Endometrial microvascular endothelial cells (primary cell): ENCODE data around the gene SAMD4A. TPM values are rescaled to one million over a fixed set of nuclear protein-coding genes. Genes with fewer than 3 reads are reported as not detected.
"Not testable (repeated sequence)": the region's sequence is repeated elsewhere in the genome, so short reads cannot be mapped to it uniquely, and the experiment has no call there.

ENCODE experiments used
- in situ Hi-C: cut with HindIII; loops from 2 replicates; pipeline ENCODE4 v1.10.0; 2017; ENCODE audit warnings: low sequenced_read_pairs, low pct_unique_long_range_greater_than_20kb; ENCODE audit errors: inconsistent ontology term
- total RNA-seq: library from RNA; depleted of rRNA; stranded (reverse); fragments of >200 nt; gene quantifications from one replicate; pipeline ENCODE4 v1.2.3, GENCODE V29; 2015; ENCODE audit errors: inconsistent ontology term

Gene SAMD4A
- total RNA-seq, 1 donor from 2014 or later, result 36.1 TPM

DNA sequence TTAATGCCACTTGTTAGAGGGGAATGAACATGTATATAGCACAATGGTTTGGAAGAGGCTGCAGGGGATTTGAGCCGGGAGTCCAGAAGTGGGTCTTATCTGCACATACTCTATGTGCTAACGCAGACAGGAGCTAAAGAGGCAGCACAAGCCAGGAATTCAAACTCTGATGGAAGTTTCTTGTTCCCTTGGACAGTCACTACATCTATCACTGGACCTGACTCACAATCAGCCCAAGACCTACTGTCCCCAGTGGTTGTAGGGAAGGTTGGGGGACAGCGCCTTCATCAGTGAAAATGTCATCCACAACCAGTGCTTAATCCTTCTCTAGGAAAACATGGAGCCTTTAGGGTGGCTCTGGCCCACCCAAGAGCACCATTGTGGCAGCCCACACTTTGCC lies 227.9 kb downstream of the SAMD4A start:
- in situ Hi-C loops, result no loop called here

DNA sequence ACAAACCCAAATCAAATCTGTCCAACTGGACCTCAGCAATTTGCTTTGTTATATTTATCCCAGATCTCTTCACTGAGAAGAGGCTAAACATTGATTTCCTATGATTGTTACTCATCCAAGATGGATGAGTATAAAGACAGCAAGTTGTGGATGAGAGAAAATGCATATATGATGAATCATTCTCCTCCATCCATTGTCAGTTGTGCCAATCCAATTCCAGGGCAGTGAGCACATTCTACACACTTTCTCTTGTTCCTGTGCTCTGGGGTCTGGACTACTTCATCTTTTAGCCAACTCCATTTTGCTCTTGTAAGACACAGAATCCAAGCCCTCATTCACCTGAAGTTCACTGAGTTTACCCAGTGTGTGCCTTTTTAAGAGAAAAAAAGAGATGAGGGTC lies 230.0 kb downstream of the SAMD4A start:
- in situ Hi-C loops, result no loop called here

GRCh38 chr14:54797556-54797955 lies 230.6 kb downstream of the SAMD4A start:
- in situ Hi-C loops, result no loop called here

- in situ Hi-C loops, result no loop called here
Measured at GRCh38 chr14:54797986-54798385, 231.1 kb downstream of the SAMD4A start.

GRCh38 chr14:54798465-54799124 lies 231.7 kb downstream of the SAMD4A start:
- in situ Hi-C loops, result no loop called here

DNA sequence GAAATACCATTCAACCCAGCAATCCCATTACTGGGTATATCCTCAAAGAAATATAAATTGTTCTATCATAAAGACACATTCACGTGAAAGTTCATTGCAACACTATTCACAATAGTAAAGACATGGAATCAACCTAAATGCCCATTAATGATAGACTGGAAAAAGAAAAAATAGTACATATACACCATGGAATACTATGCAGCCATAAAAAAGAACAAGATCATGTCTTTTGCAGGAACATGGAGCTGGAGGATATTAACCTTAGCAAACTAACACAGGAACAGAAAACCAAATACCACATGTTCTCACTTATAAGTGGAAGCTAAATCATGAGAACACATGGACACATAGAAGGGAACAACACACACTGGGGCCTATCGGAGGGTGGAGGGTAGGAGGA lies 234.6 kb downstream of the SAMD4A start:
- in situ Hi-C loops, result not testable (repeated sequence)

DNA sequence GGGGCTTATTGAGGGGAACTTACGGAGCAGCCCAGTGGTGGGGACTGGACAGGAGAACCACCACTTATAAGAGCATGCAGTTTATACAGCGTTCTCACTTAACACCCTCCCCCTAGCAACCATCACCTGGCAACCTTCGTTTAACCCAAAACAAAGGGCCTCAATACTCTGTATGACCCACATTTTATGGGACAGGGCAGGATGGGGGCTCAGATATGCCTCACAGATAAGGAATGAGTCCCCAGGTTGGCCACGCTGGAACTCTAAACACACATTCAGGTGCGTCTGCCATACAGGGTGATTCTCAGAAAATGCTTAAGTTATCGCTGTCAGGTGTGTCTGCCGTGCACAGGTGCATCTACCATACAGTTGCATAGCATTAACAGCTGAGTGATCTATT lies 236.5 kb downstream of the SAMD4A start:
- in situ Hi-C loops, result no loop called here

DNA sequence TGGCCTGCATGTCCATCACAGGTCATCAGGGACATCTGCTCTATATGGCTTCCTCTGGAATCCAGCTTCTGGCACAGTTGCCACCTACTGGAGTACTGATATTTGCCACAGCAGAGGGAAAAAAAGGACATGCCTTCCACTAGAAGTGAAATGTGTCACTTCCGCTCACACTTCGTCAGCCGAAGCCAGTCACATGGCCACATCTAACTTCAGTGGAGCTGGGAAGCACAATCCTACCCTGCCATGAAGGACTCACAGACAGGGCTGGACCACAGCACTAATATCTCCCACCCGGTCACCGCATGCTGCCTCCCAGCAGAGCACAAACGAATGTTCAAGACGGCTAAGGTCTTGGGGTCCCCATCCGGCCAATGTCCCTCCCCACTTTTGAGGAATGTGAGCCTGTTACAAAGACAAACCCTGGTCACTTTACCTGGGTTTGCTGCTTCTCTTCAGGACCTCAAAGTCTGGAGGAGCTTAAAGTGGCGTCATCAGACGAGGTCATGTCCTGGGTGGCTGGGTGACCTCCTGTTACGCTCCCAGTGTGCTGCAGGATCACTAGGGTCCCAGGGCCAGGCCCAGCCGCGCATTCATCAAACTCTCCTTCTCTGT lies 237.1 kb downstream of the SAMD4A start:
- in situ Hi-C loops, result no loop called here

- in situ Hi-C loops, result no loop called here
Measured at GRCh38 chr14:54804538-54805041, 237.7 kb downstream of the SAMD4A start.

- in situ Hi-C loops, result no loop called here
Measured at GRCh38 chr14:54805070-54805444, 238.1 kb downstream of the SAMD4A start.

DNA sequence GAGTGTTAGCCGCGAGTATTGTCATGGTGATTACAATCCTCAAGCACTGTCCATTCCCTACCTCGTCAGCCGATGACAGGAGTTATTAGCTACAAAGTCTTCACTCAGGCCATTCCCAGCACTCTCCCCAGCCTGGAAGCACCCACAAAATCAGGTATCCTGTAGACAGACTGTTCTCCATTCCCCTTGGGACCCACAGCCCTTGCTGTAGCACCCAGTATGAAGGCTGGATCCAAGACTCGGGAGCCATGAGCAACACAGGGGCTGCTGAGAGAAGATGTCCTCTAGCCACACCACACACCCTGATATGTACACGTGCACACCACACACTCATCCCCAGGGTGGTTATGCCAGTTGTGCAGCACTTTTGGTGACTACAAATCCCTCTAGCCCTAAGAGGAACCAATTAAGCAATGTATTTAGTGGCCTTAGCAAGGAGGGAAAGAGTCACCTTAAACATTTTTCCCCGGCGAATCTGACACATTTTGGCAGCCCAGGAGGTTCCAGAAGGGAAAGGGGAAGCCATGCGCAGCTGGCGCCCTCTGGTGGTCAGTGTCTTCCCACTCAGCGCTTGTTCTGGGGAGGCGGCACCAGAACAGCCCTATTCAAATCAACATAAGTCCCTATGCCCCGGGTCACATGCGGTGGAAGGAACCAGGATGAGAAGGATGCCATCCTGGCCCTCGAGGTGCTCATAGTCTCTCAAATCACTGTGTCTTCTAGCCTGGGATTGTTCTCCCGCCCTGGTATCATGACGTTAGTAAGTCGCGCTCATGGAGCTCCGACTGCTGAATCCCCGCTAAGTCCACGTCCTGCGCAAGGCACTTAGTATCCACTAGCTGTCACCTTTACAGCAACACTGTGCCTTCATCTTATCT lies 238.8 kb downstream of the SAMD4A start:
- in situ Hi-C loops, result no loop called here

DNA sequence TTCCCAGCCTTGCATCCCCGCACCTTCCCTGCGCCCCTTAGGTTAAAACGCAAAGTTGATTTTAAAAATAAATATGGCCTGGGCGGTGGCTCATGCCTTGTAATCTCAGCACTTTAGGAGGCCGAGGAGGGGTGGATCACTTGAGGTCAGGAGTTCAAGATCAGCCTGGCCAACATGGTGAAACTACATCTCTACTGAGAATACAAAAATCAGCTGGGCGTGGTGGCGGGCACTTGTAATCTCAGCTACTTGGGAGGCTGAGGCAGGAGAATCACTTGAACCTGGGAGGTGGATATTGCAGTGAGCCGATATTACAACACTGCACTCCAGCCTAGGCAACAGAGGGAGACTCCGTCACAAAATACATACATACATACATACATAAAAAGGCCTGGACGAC lies 239.7 kb downstream of the SAMD4A start:
- in situ Hi-C loops, result no loop called here

DNA sequence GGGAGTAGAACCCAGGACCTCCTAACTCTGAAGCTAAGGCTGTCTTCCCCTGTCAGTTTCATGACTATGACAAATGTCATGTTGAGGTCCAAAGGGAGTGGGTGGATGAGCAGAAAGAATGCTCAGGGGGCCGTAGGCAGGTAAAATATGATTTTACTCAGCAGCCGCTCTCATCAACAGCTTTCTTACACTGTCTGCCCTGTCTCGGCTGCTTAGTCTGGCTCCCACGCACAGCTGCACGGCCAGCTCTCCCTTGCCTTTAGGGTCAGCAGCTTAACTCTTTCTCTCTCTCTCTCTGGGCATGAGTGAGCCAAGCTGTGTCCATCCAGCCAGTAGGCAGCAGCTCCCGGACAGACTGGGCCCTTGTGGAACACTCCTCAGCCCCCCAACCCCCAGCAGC lies 240.5 kb downstream of the SAMD4A start:
- in situ Hi-C loops, result no loop called here

DNA sequence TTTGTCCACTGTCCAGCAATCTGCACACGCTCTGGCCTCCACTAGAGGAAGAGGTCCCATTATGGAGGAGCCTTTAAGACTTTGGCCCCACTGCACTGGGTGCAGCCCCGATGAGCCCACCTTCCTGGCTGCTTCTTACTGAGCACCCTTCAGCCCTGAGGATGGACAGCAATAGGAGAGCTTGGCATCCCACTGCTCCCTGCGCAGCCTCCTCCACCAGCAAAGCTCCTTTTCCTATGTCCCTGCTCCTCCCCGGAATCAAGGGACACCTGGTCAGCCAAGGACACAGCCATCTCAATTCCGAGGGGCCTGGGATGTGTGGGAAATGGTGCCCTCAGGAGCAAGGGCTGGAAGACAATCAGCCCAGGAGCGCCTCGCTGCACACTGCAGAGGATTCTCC lies 241.0 kb downstream of the SAMD4A start:
- in situ Hi-C loops, result no loop called here

GRCh38 chr14:54808326-54809161 lies 241.6 kb downstream of the SAMD4A start:
- in situ Hi-C loops, result no loop called here

DNA sequence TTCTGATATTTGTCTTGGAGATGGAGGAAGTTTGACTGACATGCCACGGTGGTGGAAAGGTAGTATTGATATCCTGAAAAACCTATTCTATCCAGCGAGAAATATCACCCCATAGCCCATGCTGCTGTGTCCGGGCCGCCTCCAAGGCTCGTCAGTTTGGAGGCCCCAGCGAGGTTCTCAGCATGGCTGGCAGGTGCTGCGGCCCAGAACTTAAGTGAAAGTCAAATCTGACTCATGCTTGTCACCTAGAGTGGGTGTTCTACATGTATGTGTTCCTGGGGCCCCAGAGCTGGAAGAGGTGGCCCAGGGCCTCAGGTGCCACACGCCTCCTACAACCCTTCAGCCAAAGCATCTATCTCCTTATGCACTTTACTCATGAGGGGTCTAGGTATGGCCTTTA lies 242.8 kb downstream of the SAMD4A start:
- in situ Hi-C loops, result no loop called here

GRCh38 chr14:54812617-54813016 lies 245.7 kb downstream of the SAMD4A start:
- in situ Hi-C loops, result no loop called here

- in situ Hi-C loops, result no loop called here
Measured at GRCh38 chr14:54813081-54813480, 246.2 kb downstream of the SAMD4A start.

- in situ Hi-C loops, result no loop called here
Measured at GRCh38 chr14:54814076-54814475, 247.1 kb downstream of the SAMD4A start.
